ENCODE results near the gene SLC38A4. TPM values are rescaled to one million over a fixed set of nuclear protein-coding genes. Genes with fewer than 3 reads are reported as not detected.

SLC38A4 gene
- total RNA-seq, 1 donor from 2014 or later = 0.31 TPM

- intact Hi-C loops (cut with DNase I) = no loop called here
- ATAC-seq = no peak
Observed at GRCh38 chr12:46824709-46825108, 1.1 kb downstream of the SLC38A4 start.

GRCh38 chr12:46818642-46819041, 7.2 kb downstream of the SLC38A4 start:
- intact Hi-C loops (cut with DNase I) = no loop called here
- DNase-seq (ENCODE audit: low spot score) (no peak), ATAC-seq (no peak)

More at GRCh38 chr12:46824709-46825108, 1.1 kb downstream of the SLC38A4 start:
- no peak for DNase-seq (ENCODE audit: low spot score)

- DNase-seq (ENCODE audit: low spot score) = no peak
- no peak for ATAC-seq
- intact Hi-C loops (cut with DNase I) = no loop called here
Observed at GRCh38 chr12:46815809-46816208, 10.0 kb downstream of the SLC38A4 start.

GRCh38 chr12:46814143-46814542, 11.7 kb downstream of the SLC38A4 start:
- DNase-seq (ENCODE audit: low spot score) (no peak), ATAC-seq (no peak)
- intact Hi-C loops (cut with DNase I) = no loop called here

- intact Hi-C loops (cut with DNase I) = no loop called here
- no peak for DNase-seq (ENCODE audit: low spot score)
- no peak for ATAC-seq
Observed at GRCh38 chr12:46811185-46811584, 14.6 kb downstream of the SLC38A4 start.

GRCh38 chr12:46808955-46809697, 16.7 kb downstream of the SLC38A4 start:
- ATAC-seq = no peak
- intact Hi-C loops (cut with DNase I) = no loop called here
- no peak for DNase-seq (ENCODE audit: low spot score)

- no peak for DNase-seq (ENCODE audit: low spot score)
- intact Hi-C loops (cut with DNase I) = no loop called here
- no peak for ATAC-seq
Observed at GRCh38 chr12:46808317-46808716, 17.5 kb downstream of the SLC38A4 start.

GRCh38 chr12:46804054-46804453, 21.7 kb downstream of the SLC38A4 start:
- ATAC-seq = no peak
- intact Hi-C loops (cut with DNase I) = no loop called here
- DNase-seq (ENCODE audit: low spot score) = no peak

DNA sequence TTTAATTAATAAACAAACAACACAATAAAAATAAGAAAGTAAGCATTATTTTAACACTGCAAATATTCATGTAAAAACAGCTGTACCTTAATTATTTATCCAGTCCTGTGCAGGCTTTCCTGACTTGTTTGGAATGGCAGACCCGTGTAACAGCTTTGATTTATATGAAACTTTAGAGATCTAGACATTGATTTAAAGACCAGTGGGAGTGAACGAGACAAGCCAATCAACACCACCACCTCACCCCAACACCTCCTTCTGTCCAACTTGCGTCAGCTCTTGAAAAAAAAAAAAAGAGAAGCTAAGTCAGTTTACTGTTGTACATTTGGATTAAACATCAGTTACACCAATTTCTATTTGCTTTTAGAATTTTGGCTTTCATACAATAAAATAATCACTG, 22.3 kb downstream of the SLC38A4 start:
- ATAC-seq (no peak), DNase-seq (ENCODE audit: low spot score) (no peak)
- intact Hi-C loops (cut with DNase I) = no loop called here

DNA sequence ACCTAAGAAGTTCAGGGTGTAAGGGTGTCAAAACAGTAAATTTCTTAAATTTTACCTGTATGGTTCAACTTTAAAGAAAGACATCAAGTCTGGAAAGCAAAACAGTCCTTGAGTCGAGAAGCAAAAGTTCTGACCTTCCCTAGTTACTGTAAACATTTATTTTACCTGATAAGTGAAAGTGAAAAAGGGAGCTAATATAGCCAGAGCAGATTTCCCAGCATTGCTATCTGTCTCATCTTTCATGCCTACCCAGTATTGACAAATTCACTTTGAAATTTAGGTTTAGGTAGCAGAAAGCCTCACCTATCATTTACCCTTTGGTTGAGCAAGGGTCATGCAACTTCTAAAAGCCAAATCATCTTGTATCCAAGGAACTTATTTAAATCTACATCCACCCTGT, 24.5 kb downstream of the SLC38A4 start:
- no peak for ATAC-seq
- DNase-seq (ENCODE audit: low spot score) = no peak
- intact Hi-C loops (cut with DNase I) = no loop called here

GRCh38 chr12:46800160-46800559, 25.6 kb downstream of the SLC38A4 start:
- intact Hi-C loops (cut with DNase I) = no loop called here
- no peak for ATAC-seq
- no peak for DNase-seq (ENCODE audit: low spot score)

DNA sequence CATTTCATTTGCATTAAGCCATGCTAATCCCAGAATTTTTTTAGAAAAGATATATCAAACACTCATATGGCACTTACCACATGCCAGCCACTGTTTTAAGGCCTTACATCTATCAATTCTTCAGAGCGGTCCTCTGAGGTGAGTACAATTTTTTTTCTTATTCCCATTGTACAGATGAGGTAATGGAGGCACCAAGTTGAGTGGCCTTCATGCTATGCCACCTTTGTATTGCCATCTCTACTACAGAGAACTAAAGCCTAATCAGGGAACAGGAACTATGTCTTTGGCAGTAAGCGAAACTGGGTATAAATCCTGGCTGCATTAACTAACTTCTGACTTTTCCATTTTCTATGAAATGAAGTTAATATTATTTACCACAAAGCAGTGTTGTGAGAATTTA, 27.1 kb downstream of the SLC38A4 start:
- intact Hi-C loops (cut with DNase I) = no loop called here
- DNase-seq (ENCODE audit: low spot score) (no peak), ATAC-seq (no peak)

DNA sequence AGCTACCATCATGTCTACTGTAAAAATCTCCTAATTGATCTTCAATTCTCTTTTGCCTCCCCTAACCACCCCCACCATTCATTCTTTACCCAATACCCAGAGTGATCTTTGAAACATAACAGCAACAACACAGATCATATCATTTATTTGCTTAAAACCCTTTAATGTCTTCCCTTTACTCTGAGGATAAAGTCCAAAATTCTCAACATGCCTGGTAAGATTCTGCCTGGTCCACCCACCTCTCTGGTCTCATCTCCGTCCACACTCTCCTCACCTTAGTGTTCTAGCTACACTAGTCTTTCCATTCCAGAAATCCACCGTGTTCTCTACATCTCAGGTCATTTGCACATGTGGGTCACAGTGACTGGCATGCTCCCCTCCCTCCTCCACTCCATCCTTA, 27.7 kb downstream of the SLC38A4 start:
- ATAC-seq (no peak), DNase-seq (ENCODE audit: low spot score) (no peak)
- intact Hi-C loops (cut with DNase I) = no loop called here

- DNase-seq (ENCODE audit: low spot score) (no peak), ATAC-seq (no peak)
- intact Hi-C loops (cut with DNase I) = no loop called here
Observed at GRCh38 chr12:46795988-46796387, 29.8 kb downstream of the SLC38A4 start.

- DNase-seq (ENCODE audit: low spot score) (no peak), ATAC-seq (no peak)
- intact Hi-C loops (cut with DNase I) = no loop called here
Observed at GRCh38 chr12:46794593-46795190, 31.1 kb downstream of the SLC38A4 start.

DNA sequence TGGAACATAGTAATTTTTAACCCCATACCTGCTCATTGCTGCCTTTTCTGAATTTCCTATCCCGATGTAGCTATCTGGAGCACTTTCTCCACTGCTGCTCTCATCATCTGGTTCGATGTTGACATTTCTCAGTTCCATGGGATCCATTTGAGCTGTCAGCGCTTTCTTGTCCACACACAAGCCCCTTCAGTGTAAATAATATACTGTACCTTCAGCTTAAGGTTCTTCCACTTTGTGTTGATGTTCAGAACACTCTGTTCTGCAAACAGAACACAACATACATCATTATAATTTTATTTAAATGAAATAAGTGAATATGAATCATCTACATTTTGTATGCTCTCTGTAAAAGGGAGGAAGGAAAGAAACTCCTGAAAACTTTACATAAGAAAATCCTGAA, 32.9 kb downstream of the SLC38A4 start:
- DNase-seq (ENCODE audit: low spot score) (no peak), ATAC-seq (no peak)
- intact Hi-C loops (cut with DNase I) = no loop called here

DNA sequence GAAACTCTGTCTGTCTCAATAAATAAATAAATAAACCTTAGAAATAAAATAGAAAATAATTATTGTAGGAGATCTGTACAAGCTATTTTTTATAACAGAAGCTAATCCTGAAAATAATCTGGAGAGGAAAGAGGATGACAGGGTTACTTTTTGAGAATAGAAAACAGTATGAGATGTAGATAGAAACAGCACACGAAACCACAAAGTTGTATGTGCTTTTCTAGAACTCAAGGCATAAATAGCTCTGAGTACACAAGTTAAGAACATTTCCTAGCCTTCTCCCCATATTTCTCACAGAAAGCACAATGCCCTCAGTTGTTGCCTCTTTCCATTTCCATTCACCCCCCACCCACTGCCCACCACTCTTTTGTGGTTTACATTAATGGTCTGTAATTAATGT, 35.7 kb downstream of the SLC38A4 start:
- no peak for DNase-seq (ENCODE audit: low spot score)
- intact Hi-C loops (cut with DNase I) = no loop called here
- no peak for ATAC-seq

DNA sequence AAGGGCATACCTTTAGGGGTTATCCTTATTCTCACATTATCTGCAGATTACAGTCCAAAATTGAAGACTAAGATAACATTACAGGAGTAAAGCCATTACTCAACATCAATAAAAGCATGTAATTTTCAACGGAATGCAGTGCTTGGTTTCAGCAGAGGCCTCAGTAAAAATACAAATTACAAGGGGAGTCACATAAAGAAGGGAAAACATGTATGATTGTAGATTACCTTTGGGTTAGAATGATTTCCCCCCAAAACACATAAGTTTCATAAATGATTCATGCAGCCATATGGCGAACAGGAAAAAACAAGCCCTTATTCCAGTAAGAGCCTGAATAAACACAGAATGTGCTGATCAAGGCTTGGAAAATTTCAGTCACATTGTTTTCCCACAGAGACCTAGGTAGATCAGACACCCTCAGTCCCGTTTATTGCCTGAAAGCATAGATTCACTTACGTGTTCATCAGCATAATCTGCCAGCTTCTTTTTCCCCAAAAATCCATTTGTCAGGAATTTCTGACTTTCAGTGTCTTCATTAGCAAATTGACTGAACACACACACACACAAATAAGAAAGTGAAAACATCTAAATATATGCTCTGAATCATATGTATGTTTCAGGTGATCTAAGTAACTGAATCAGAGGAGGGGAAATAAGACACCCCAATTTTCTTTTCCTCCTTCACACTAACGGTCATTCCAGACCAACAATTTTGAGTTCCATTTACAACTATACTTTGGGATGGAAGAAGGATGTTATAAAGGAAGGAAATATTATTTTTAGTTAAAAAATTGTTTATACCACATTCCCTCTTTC, 37.5 kb downstream of the SLC38A4 start:
- ATAC-seq = no peak
- intact Hi-C loops (cut with DNase I) = no loop called here
- no peak for DNase-seq (ENCODE audit: low spot score)

- intact Hi-C loops (cut with DNase I) = no loop called here
- no peak for ATAC-seq
- DNase-seq (ENCODE audit: low spot score) = no peak
Observed at GRCh38 chr12:46787496-46788055, 38.2 kb downstream of the SLC38A4 start.

DNA sequence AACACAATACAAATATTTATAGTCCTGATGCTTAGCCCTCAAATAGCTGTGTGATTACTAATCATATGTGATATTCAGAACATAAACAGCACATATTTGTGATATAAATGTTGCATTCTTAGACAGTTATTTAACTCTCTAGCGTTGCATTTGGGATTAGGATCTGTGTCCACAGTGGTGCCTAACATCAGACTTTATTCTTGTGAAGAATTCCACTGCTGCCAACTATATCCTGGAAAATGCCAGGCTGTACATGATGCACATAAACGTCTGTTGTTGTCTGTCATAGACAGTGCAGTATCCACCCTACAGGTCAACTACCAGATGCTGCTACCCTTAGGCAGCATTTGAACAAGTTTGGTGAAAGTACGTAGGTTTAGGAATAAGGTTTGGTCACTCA, 39.0 kb downstream of the SLC38A4 start:
- DNase-seq (ENCODE audit: low spot score) (no peak), ATAC-seq (no peak)
- intact Hi-C loops (cut with DNase I) = no loop called here
